GM23338 (cell line): ENCODE measurements around the gene PRSS33. TPM values are rescaled to one million over a fixed set of nuclear protein-coding genes. Genes with fewer than 3 reads are reported as not detected.

Source experiments
- ATAC-seq: fragments of 200-7000 bp; cut with Tn5 transposase; 3 replicates; pipeline ENCODE4 v1.9.1; 2020
- DNase-seq: peaks from one replicate; pipeline ENCODE4 v3.0.0-alpha.2; 2015; ENCODE audit warnings: low spot score
- H2AFZ ChIP-seq: fragments of 200-600 bp; sonication (generic); 2 replicates; pipeline ENCODE4 v1.8.0; 2016; ENCODE audit warnings: antibody characterized with exemption, mild to moderate bottlenecking, moderate library complexity
- H3F3A ChIP-seq: fragments of 200-600 bp; sonication (generic); replicated peaks from 2 replicates; pipeline ENCODE4 v1.8.0; 2017; ENCODE audit warnings: antibody characterized with exemption, mixed run types, low read depth
- H3K27ac ChIP-seq: fragments of 200-600 bp; sonication (generic); 2 replicates; pipeline ENCODE4 v1.6.1; 2016; ENCODE audit warnings: low read depth
- H3K27me3 ChIP-seq: fragments of 200-600 bp; sonication (generic); 2 replicates; pipeline ENCODE4 v1.8.0; 2016; ENCODE audit warnings: mild to moderate bottlenecking, mixed run types, moderate library complexity; ENCODE audit not compliant: insufficient read depth
- H3K36me3 ChIP-seq: fragments of 200-600 bp; sonication (generic); 2 replicates; pipeline ENCODE4 v1.8.0; 2016; ENCODE audit warnings: mild to moderate bottlenecking; ENCODE audit not compliant: insufficient read depth
- H3K4me1 ChIP-seq: fragments of 200-600 bp; sonication (generic); 2 replicates; pipeline ENCODE4 v1.8.0; 2016; ENCODE audit warnings: mild to moderate bottlenecking, moderate library complexity; ENCODE audit not compliant: insufficient read depth
- H3K4me2 ChIP-seq: fragments of 200-600 bp; sonication (generic); 2 replicates; pipeline ENCODE4 v1.7.1; 2017; ENCODE audit warnings: mixed run types
- H3K4me3 ChIP-seq: fragments of 200-600 bp; sonication (generic); 2 replicates; pipeline ENCODE4 v1.6.1; 2016; ENCODE audit warnings: mixed run types
- H3K79me2 ChIP-seq: fragments of 200-600 bp; sonication (generic); replicated peaks from 2 replicates; pipeline ENCODE4 v1.8.0; 2017; ENCODE audit warnings: mild to moderate bottlenecking; ENCODE audit not compliant: insufficient read depth
- H3K9me2 ChIP-seq: fragments of 200-600 bp; sonication (generic); 2 replicates; pipeline ENCODE4 v1.8.0; 2017; ENCODE audit not compliant: insufficient read depth
- H4K20me1 ChIP-seq: fragments of 200-600 bp; sonication (generic); replicated peaks from 2 replicates; pipeline ENCODE4 v1.8.0; 2017; ENCODE audit warnings: mild to moderate bottlenecking; ENCODE audit not compliant: insufficient read depth
- H3K27ac Mint-ChIP-seq: 2 replicates; pipeline ENCODE4 v1.8.0; 2020; ENCODE audit warnings: inconsistent platforms, mild to moderate bottlenecking, moderate library complexity, mixed read lengths
- H3K27me3 Mint-ChIP-seq: 3 replicates; pipeline ENCODE4 v1.8.0; 2022; ENCODE audit warnings: low read depth, mild to moderate bottlenecking, moderate library complexity, mixed read lengths, inconsistent platforms; ENCODE audit not compliant: insufficient read depth, poor library complexity
- H3K36me3 Mint-ChIP-seq: 3 replicates; pipeline ENCODE4 v1.8.0; 2021; ENCODE audit warnings: low read depth, mild to moderate bottlenecking, inconsistent platforms, moderate library complexity, mixed read lengths
- H3K4me1 Mint-ChIP-seq: 3 replicates; pipeline ENCODE4 v1.8.0; 2020; ENCODE audit warnings: mild to moderate bottlenecking, inconsistent platforms, mixed read lengths
- H3K4me3 Mint-ChIP-seq: 3 replicates; pipeline ENCODE4 v1.8.0; 2021; ENCODE audit warnings: moderate library complexity, mild to moderate bottlenecking, inconsistent platforms, mixed read lengths
- H3K9me3 Mint-ChIP-seq: 3 replicates; pipeline ENCODE4 v1.8.0; 2020; ENCODE audit warnings: moderate library complexity, mild to moderate bottlenecking, inconsistent platforms, mixed read lengths
- CREB1 ChIP-seq: fragments of 250-450 bp; sonication (Bioruptor Pico); IDR thresholded peaks from 2 replicates; pipeline ENCODE4 v1.5.0; 2020; ENCODE audit warnings: low read depth, mild to moderate bottlenecking, moderate library complexity
- EZH2 ChIP-seq: fragments of 200-600 bp; sonication (generic); IDR thresholded peaks from one replicate; pipeline ENCODE4 v1.8.0; 2017; ENCODE audit warnings: antibody characterized with exemption, mild to moderate bottlenecking, low read depth; ENCODE audit not compliant: unreplicated experiment
- EZH2phosphoT487 ChIP-seq: fragments of 200-600 bp; sonication (generic); IDR thresholded peaks from one replicate; pipeline ENCODE4 v1.8.1; 2018; ENCODE audit warnings: antibody characterized with exemption; ENCODE audit not compliant: unreplicated experiment
- JUNB ChIP-seq: IDR thresholded peaks from one replicate; pipeline ENCODE4 v1.6.1; 2016; ENCODE audit warnings: antibody characterized with exemption; ENCODE audit not compliant: unreplicated experiment
- NANOG ChIP-seq: IDR thresholded peaks from 2 replicates; pipeline ENCODE4 v1.6.1; 2016; ENCODE audit warnings: antibody characterized with exemption, borderline replicate concordance
- POLR2AphosphoS5 ChIP-seq: IDR thresholded peaks from 2 replicates; pipeline ENCODE4 v1.6.1; 2016; ENCODE audit warnings: antibody characterized with exemption, low read depth
- STAT1 ChIP-seq: IDR thresholded peaks from one replicate; pipeline ENCODE4 v1.6.1; 2016; ENCODE audit warnings: antibody characterized with exemption; ENCODE audit not compliant: unreplicated experiment
- ZNF114 ChIP-seq: fragments of 250-450 bp; sonication (Bioruptor Pico); IDR thresholded peaks from 2 replicates; pipeline ENCODE4 v1.5.0; 2020; ENCODE audit warnings: mild to moderate bottlenecking, moderate library complexity
- ZNF331 ChIP-seq: fragments of 250-450 bp; sonication (Bioruptor Pico); IDR thresholded peaks from 2 replicates; pipeline ENCODE4 v1.5.0; 2020; ENCODE audit warnings: low read depth, mild to moderate bottlenecking, moderate library complexity
- ZNF462 ChIP-seq: fragments of 250-450 bp; sonication (Bioruptor Pico); IDR thresholded peaks from 2 replicates; pipeline ENCODE4 v1.5.0; 2020; ENCODE audit warnings: mild to moderate bottlenecking, moderate library complexity
- polyA plus RNA-seq: library from polyadenylated mRNA; unstranded; fragments of >200 nt; fragmentation: Nextera tagmentation; extraction: Ambion mirVana; gene quantifications from 2 replicates; pipeline ENCODE4 v1.2.1, GENCODE V29; 2016
- total RNA-seq: library from RNA; depleted of rRNA; stranded (reverse); fragments of >200 nt; shearing (Covaris generic); gene quantifications from 2 replicates; pipeline ENCODE4 v1.2.3, GENCODE V29; 2014
- TF ChIP-seq, protein P1 (sequence below): IDR thresholded peaks from 2 replicates; pipeline ENCODE4 v1.6.1; 2016; ENCODE audit warnings: antibody characterized with exemption
- TF ChIP-seq, protein P2 (sequence below): IDR thresholded peaks from one replicate; pipeline ENCODE4 v1.6.1; 2018; ENCODE audit warnings: antibody characterized with exemption; ENCODE audit not compliant: unreplicated experiment
- TF ChIP-seq, protein P3 (sequence below), 2 experiments: fragments of 200-600 bp in 1 of 2; sonication (generic) in 1 of 2; conservative IDR thresholded peaks; 2 replicates each; pipeline versions ENCODE4 v1.5.1 to v1.6.1; 2016 to 2017; ENCODE audit warnings: antibody characterized with exemption in 2 of 2, low read depth in 2 of 2, mild to moderate bottlenecking in 2 of 2, moderate library complexity in 1 of 2

PRSS33 gene
- total and polyA plus RNA-seq, 2 experiments from 2014 or later: 0.24 to 1.4 TPM

GRCh38 chr16:2813771-2814221, 26.4 kb upstream of the PRSS33 start:
- Histone ChIP-seq H3F3A (no peaks in the 10 kb centered on the region), H3K4me2 (no peak overlapping the region), H3K4me3 (no peak overlapping the region), H4K20me1 (no peaks in the 10 kb centered on the region), H2AFZ (no peak overlapping the region), H3K36me3 (no peaks in the 10 kb centered on the region), H3K9me2 (no peaks in the 10 kb centered on the region), H3K4me1 (no peaks in the 10 kb centered on the region; the same call in 1 of the 2 replicates), H3K27me3 (no peaks in the 10 kb centered on the region), H3K79me2 (no peaks in the 10 kb centered on the region), H3K27ac (no peak overlapping the region)
- no peaks in the 10 kb centered on the region for H3K9me3 Mint-ChIP-seq
- DNase-seq (no peak), ATAC-seq (no peak)
- no peaks in the 10 kb centered on the region for H3K4me1 Mint-ChIP-seq
- TF ChIP-seq ZNF462 (no peak), EZH2 (no peak), JUNB (no peak), EZH2phosphoT487 (no peak), ZNF331 (CRISPR knock-in tag) (no peak), STAT1 (no peak), POLR2AphosphoS5 (no peak), ZNF114 (CRISPR knock-in tag) (no peak), CREB1 (no peak), NANOG (no peak)
- TF ChIP-seq, protein P1, sequence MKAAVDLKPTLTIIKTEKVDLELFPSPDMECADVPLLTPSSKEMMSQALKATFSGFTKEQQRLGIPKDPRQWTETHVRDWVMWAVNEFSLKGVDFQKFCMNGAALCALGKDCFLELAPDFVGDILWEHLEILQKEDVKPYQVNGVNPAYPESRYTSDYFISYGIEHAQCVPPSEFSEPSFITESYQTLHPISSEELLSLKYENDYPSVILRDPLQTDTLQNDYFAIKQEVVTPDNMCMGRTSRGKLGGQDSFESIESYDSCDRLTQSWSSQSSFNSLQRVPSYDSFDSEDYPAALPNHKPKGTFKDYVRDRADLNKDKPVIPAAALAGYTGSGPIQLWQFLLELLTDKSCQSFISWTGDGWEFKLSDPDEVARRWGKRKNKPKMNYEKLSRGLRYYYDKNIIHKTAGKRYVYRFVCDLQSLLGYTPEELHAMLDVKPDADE: no peak
- TF ChIP-seq, protein P2, sequence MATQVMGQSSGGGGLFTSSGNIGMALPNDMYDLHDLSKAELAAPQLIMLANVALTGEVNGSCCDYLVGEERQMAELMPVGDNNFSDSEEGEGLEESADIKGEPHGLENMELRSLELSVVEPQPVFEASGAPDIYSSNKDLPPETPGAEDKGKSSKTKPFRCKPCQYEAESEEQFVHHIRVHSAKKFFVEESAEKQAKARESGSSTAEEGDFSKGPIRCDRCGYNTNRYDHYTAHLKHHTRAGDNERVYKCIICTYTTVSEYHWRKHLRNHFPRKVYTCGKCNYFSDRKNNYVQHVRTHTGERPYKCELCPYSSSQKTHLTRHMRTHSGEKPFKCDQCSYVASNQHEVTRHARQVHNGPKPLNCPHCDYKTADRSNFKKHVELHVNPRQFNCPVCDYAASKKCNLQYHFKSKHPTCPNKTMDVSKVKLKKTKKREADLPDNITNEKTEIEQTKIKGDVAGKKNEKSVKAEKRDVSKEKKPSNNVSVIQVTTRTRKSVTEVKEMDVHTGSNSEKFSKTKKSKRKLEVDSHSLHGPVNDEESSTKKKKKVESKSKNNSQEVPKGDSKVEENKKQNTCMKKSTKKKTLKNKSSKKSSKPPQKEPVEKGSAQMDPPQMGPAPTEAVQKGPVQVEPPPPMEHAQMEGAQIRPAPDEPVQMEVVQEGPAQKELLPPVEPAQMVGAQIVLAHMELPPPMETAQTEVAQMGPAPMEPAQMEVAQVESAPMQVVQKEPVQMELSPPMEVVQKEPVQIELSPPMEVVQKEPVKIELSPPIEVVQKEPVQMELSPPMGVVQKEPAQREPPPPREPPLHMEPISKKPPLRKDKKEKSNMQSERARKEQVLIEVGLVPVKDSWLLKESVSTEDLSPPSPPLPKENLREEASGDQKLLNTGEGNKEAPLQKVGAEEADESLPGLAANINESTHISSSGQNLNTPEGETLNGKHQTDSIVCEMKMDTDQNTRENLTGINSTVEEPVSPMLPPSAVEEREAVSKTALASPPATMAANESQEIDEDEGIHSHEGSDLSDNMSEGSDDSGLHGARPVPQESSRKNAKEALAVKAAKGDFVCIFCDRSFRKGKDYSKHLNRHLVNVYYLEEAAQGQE: no peak
- TF ChIP-seq, protein P3, sequence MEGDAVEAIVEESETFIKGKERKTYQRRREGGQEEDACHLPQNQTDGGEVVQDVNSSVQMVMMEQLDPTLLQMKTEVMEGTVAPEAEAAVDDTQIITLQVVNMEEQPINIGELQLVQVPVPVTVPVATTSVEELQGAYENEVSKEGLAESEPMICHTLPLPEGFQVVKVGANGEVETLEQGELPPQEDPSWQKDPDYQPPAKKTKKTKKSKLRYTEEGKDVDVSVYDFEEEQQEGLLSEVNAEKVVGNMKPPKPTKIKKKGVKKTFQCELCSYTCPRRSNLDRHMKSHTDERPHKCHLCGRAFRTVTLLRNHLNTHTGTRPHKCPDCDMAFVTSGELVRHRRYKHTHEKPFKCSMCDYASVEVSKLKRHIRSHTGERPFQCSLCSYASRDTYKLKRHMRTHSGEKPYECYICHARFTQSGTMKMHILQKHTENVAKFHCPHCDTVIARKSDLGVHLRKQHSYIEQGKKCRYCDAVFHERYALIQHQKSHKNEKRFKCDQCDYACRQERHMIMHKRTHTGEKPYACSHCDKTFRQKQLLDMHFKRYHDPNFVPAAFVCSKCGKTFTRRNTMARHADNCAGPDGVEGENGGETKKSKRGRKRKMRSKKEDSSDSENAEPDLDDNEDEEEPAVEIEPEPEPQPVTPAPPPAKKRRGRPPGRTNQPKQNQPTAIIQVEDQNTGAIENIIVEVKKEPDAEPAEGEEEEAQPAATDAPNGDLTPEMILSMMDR (conservative IDR thresholded peaks at IDR 0.05; ENCODE audit: low read depth in 2 of 2): no peak
- no peak overlapping the region for H3K4me3 Mint-ChIP-seq
- no peaks in the 10 kb centered on the region for H3K36me3 Mint-ChIP-seq
- no peak overlapping the region for H3K27ac Mint-ChIP-seq
- H3K27me3 Mint-ChIP-seq: peaks cover 12% of the 10 kb centered on the region
